Testis (tissue), 3 donors: ENCODE measurements around the gene LYPD4. TPM values are rescaled to one million over a fixed set of nuclear protein-coding genes. Genes with fewer than 3 reads are reported as not detected.

Experiments used
- DNase-seq: peaks from one replicate; pipeline ENCODE4 v3.0.0-alpha.2; 2019
- H3K27ac ChIP-seq, 2 donors: fragments of 200-600 bp; sonication (generic); one replicate each; pipeline ENCODE4 v1.5.1; 2019
- H3K27me3 ChIP-seq: fragments of 200-600 bp; sonication (generic); one replicate; pipeline ENCODE4 v1.5.1; 2019
- H3K36me3 ChIP-seq: fragments of 200-600 bp; sonication (generic); one replicate; pipeline ENCODE4 v1.5.1; 2017; ENCODE audit warnings: low read depth; ENCODE audit errors: missing control alignments
- H3K4me1 ChIP-seq: fragments of 200-600 bp; sonication (generic); one replicate; pipeline ENCODE4 v1.5.1; 2019
- H3K4me3 ChIP-seq, 2 donors: fragments of 200-600 bp; sonication (generic); one replicate each; pipeline ENCODE4 v1.5.1; 2017 to 2019
- H3K9me3 ChIP-seq: fragments of 200-600 bp; sonication (generic); one replicate; pipeline ENCODE4 v1.5.1; 2017
- CTCF ChIP-seq, 3 experiments: fragments of 450-650 bp in 2 of 3; fragments of 200-600 bp in 1 of 3; sonication (generic) in 1 of 3; IDR thresholded peaks; one replicate each; pipeline ENCODE4 v1.5.1; 2016 to 2019; ENCODE audit warnings: antibody characterized with exemption in 3 of 3, mild to moderate bottlenecking in 2 of 3, moderate library complexity in 1 of 3
- POLR2A ChIP-seq: fragments of 450-650 bp; IDR thresholded peaks from one replicate; pipeline ENCODE4 v1.6.1; 2017; ENCODE audit warnings: antibody characterized with exemption, mild to moderate bottlenecking, moderate library complexity
- WGBS, 2 donors: methylation state at CpG; one replicate each; pipeline ENCODE4 v1.1.5; 2018; 5-methylcytosine and 5-hydroxymethylcytosine counted together
- intact Hi-C: fragments of 100-400 bp; cut with DNase I; formaldehyde crosslinking; loops from one replicate; pipeline ENCODE4 v1.15.1; 2023; ENCODE audit warnings: low total_unique reads
- polyA plus RNA-seq: library from polyadenylated mRNA; stranded (reverse); fragments of 350-450 nt; fragmentation: Illumina TruSeq; extraction: RNeasy Lipid Tissue Mini Kit (QIAGEN cat#74804); gene quantifications from one replicate; pipeline ENCODE4 v1.2.3, GENCODE V29; 2014; ENCODE audit warnings: low read depth, low replicate concordance; ENCODE audit not compliant: insufficient read depth
- total RNA-seq, 2 donors: library from RNA; depleted of rRNA; stranded (reverse); fragments of >200 nt; gene quantifications; one replicate each; pipeline ENCODE4 v1.2.3, GENCODE V29; 2016

The LYPD4 gene
- total and polyA plus RNA-seq, 3 donors from 2014 or later: 33.6 to 198 (median 68.4) TPM

GRCh38 chr19:41848666-41849065, 4.2 kb upstream of the LYPD4 start:
- WGBS, 2 donors: 87 to 91% methylated on average over 6 of the region's 6 CpGs
- Histone ChIP-seq H3K4me1 (no peaks in the 10 kb centered on the region), H3K9me3 (no peaks in the 10 kb centered on the region), H3K27me3 (no peaks in the 10 kb centered on the region), H3K4me3 (no peak overlapping the region), H3K27ac (no peak overlapping the region), H3K36me3 (no peaks in the 10 kb centered on the region)
- intact Hi-C loops: no loop called here
- no peak for DNase-seq
- TF ChIP-seq CTCF (IDR thresholded peaks at IDR 0.05): no peak

- Histone ChIP-seq H3K4me3 (no peak overlapping the region), H3K36me3 (no peaks in the 10 kb centered on the region), H3K27me3 (no peaks in the 10 kb centered on the region), H3K27ac (no peak overlapping the region), H3K9me3 (no peaks in the 10 kb centered on the region), H3K4me1 (no peaks in the 10 kb centered on the region)
- intact Hi-C loops: no loop called here
- no peak for DNase-seq
- TF ChIP-seq POLR2A: no peak
- no peak for TF ChIP-seq CTCF (IDR thresholded peaks at IDR 0.05)
- WGBS, 2 donors: 82 to 94% methylated on average over 9 to 19 of the region's 19 CpGs
Measured at GRCh38 chr19:41847351-41848105, 3.0 kb upstream of the LYPD4 start.

GRCh38 chr19:41845051-41845590, 638 bp upstream of the LYPD4 start:
- peak overlapping the region; percentile 46 to 49 for H3K4me3 ChIP-seq
- intact Hi-C loops: no loop called here
- no peaks in the 10 kb centered on the region for H3K36me3 ChIP-seq
- no peaks in the 10 kb centered on the region for H3K4me1 ChIP-seq
- 63 to 82% methylated on average over 18 to 23 of the region's 23 CpGs for WGBS, 2 donors
- H3K27me3 ChIP-seq: no peaks in the 10 kb centered on the region
- no peaks in the 10 kb centered on the region for H3K9me3 ChIP-seq
- DNase-seq: no peak
- peak overlapping the region; percentile 28 to 83 for H3K27ac ChIP-seq
- TF ChIP-seq POLR2A: no peak
- TF ChIP-seq CTCF (IDR thresholded peaks at IDR 0.05): no peak

GRCh38 chr19:41845001-41845050, 343 bp upstream of the LYPD4 start, which contains the start of gene DMRTC2:
Gene DMRTC2 (plus strand): TSS chr19:41845042. CDS start chr19:41847429, 2,387 bp downstream.
- no peaks in the 10 kb centered on the region for H3K4me1 ChIP-seq
- 62 to 81% methylated on average over 3 of the region's 3 CpGs for WGBS, 2 donors
- TF ChIP-seq POLR2A (no peak), CTCF (IDR thresholded peaks at IDR 0.05) (no peak)
- no peaks in the 10 kb centered on the region for H3K27me3 ChIP-seq
- intact Hi-C loops: no loop called here
- peak within 1 kb of the TSS; percentile 31 to 83 for H3K27ac ChIP-seq
- H3K36me3 ChIP-seq: no peaks in the 10 kb centered on the region
- DNase-seq: no peak
- peak within 1 kb of the TSS; percentile 46 to 49 for H3K4me3 ChIP-seq
- H3K9me3 ChIP-seq: no peaks in the 10 kb centered on the region

- H3K27me3 ChIP-seq: no peaks in the 10 kb centered on the region
- TF ChIP-seq CTCF (IDR thresholded peaks at IDR 0.05): no peak
- H3K4me1 ChIP-seq: no peaks in the 10 kb centered on the region
- intact Hi-C loops: no loop called here
- WGBS, 2 donors: 15 to 25% methylated on average over 7 of the region's 7 CpGs
- no peaks in the 10 kb centered on the region for H3K9me3 ChIP-seq
- no peaks in the 10 kb centered on the region for H3K36me3 ChIP-seq
- H3K27ac ChIP-seq: no peak overlapping the region
- DNase-seq: no peak
- no peak overlapping the region for H3K4me3 ChIP-seq
Measured at GRCh38 chr19:41843371-41843770, 1.1 kb downstream of the LYPD4 start.
